Mammary epithelial cell (primary cell): Measurements from ENCODE around the gene KPNB1.

ENCODE experiments used
- CTCF ChIP-seq, 2 donors: IDR thresholded peaks in 1 of 2; conservative IDR thresholded peaks in 1 of 2; 2 replicates each; pipeline ENCODE4 v1.5.1; 2011 to 2012; ENCODE audit warnings: inconsistent platforms in 2 of 2, low read length in 2 of 2, mild to moderate bottlenecking in 2 of 2, control low read depth in 1 of 2, low read depth in 1 of 2; ENCODE audit not compliant: insufficient read depth in 1 of 2; ENCODE audit errors: extremely low read depth in 1 of 2
- EZH2 ChIP-seq: IDR thresholded peaks from 2 replicates; pipeline ENCODE4 v1.6.1; 2012; ENCODE audit warnings: low read length, inconsistent platforms, borderline replicate concordance

DNA sequence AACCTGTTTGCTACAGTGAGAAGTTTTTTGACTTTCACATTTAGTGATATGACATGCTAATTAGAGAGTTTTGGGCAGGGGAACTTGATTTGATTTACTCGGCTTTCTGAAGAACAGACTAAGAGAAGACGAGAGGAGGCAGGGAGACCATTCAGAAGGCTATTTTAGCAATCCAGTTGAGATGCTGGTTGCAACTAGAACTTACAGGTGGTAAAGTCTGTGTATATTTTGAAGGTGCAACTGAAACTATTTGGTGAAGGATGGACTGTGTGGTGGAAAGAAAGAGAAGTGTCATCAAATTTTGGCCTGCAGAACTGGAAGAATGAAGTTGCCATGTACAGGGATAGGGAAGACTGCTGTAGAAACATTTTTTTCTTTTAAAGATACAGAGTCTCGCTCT lies 42.2 kb upstream of the KPNB1 start:
- no peak for TF ChIP-seq CTCF (conservative IDR thresholded peaks at IDR 0.05 in 1 of 2, IDR thresholded peaks at IDR 0.05 in 1 of 2; ENCODE audit: extremely low read depth in 1 of 2, insufficient read depth in 1 of 2, low read depth in 1 of 2, low read length in 2 of 2)
- TF ChIP-seq EZH2: no peak
